Activated naive CD4-positive, alpha-beta T cell treated with anti-CD3 and anti-CD28 coated beads, Interleukin-2, amount 50 U/mL, for 72 hours (primary cell): ENCODE results near the gene MPPED1. TPM values are rescaled to one million over a fixed set of nuclear protein-coding genes. Genes with fewer than 3 reads are reported as not detected.

Source experiments
- ATAC-seq, 2 donors: fragments of 150-1000 bp; cut with Tn5 transposase; 2 replicates each; pipeline ENCODE4 v1.10.0; 2021; ENCODE audit warnings: mild to moderate bottlenecking in 2 of 2, moderate library complexity in 2 of 2
- DNase-seq, 2 donors: peaks; one replicate each; pipeline ENCODE4 v3.0.0; 2021 to 2022; ENCODE audit warnings: low spot score in 2 of 2
- H3K27ac Mint-ChIP-seq, 2 donors: one replicate each; pipeline ENCODE4 v1.8.0; 2022; ENCODE audit warnings: mild to moderate bottlenecking in 2 of 2, mixed read lengths in 2 of 2
- H3K36me3 Mint-ChIP-seq, 2 donors: one replicate each; pipeline ENCODE4 v1.8.0; 2022; ENCODE audit warnings: mixed read lengths in 2 of 2
- H3K9me3 Mint-ChIP-seq, 2 donors: one replicate each; pipeline ENCODE4 v1.8.0; 2022; ENCODE audit warnings: mixed read lengths in 2 of 2
- total RNA-seq, 2 donors: library from RNA; stranded (reverse); gene quantifications; one replicate each; pipeline ENCODE4 v1.2.3, GENCODE V29; 2022

MPPED1 gene
- total RNA-seq, 2 donors from 2014 or later, result not detected

DNA sequence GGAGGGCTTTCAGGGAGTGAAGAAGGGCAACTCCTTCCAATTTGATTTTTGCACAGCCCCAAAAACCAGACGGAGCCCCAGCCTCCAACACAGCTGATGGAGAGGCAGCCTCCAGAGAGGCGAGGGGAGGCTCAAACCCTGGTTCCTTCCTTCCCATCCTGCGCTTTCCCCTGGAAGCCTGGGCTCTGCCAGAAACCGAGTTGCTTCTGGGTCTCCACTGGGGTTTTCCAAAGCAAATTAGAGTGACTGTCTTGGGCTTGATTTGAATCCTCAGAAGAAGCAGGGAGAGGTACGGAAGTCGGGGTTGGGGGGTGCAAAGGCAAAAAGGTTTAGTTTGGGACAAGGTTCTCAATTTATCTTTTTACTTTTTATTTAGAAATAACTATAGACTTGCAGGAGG is 129.2 kb downstream of the MPPED1 start:
- DNase-seq (no peak), ATAC-seq (no peak)
- Mint-ChIP-seq H3K36me3 (no peaks in the 10 kb centered on the region), H3K9me3 (no peaks in the 10 kb centered on the region), H3K27ac (no peak overlapping the region)

DNA sequence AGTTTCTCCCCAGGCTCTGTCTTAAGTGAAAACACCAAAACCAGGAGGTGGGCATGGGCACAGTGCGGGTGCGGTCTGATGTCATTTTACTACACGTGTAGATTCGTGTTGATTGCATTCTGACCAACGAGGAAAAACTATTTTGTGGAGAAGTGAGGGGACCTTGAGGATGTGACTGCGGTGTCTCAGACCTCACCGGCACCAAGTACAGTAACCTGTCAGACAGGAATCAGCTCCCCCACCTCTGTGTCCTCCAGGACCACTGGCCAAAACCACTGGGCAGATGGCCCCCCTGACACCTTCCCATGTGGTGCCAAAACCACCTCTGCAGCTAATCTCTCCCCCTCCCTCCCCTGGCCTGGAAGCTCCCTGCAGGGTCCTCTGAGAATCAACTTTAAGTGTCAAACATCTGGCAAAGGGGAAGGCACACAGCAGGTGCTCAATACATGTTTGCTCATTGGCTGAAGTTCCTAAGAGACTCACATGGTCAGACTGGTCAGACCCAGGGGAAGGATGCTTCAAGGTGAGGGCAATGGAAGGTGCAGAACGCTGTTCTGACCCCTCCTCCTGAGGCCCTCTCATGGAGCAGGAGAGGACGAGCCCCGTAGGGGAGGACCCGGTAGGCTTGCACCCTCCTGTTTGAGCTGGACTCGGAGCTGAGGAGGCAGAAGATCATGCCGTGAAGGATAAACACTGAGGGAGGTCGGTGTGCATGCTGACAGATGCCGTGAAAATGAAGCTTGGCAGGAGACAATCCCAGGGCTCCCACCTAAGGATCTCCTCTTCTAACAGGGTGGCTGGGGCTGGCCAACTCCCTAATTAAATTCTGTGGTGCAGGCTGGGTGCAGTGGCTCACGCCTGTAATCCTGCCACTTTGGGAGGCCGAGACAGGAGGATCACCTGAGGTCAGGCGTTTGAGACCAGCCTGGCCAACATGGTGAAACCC is 129.9 kb downstream of the MPPED1 start:
- H3K36me3 Mint-ChIP-seq, result no peaks in the 10 kb centered on the region
- DNase-seq, result no peak
- ATAC-seq, result no peak
- no peak overlapping the region for H3K27ac Mint-ChIP-seq
- no peaks in the 10 kb centered on the region for H3K9me3 Mint-ChIP-seq

DNA sequence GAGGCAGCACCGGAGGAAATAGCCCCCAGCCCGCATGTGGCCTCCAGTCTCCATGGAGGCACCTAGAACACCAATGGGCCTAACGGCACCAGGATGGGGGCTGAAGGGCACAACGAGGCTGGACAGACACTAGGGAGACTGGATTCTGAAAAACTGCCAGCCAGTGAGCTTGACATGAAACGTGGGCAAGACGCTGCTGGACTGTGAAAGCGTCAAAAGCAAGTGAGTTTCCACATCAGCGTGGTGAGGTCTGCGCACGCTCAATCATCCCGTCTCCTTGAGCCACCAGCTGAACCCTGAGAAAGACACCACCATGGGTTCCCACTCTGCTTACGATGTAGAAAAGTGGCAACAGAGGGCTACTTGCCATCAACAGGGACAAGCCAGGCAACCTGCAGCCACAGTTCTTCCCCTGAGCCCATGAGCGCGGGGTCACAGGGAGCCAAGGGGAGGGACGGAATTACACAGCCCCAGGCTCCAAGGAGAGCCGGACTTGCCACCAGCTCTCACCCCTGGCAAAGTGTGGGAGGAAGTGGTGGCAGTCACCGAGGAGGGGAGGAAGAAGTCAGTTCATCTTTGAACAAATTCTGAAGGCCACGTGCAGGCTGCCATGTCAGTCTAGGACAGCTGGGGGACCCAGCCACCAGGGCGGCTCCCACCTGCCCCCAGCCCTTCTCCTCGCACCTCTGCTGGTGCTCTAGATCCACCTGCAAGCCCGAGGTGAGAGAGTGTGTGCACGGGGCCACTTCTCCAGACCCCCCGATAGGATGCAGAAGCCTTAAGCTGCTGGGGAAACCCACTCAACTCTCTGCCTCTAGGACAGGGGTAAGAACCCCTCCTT is 131.1 kb downstream of the MPPED1 start:
- DNase-seq (no peak), ATAC-seq (no peak)
- no peaks in the 10 kb centered on the region for H3K9me3 Mint-ChIP-seq
- H3K36me3 Mint-ChIP-seq, result no peaks in the 10 kb centered on the region
- no peak overlapping the region for H3K27ac Mint-ChIP-seq

DNA sequence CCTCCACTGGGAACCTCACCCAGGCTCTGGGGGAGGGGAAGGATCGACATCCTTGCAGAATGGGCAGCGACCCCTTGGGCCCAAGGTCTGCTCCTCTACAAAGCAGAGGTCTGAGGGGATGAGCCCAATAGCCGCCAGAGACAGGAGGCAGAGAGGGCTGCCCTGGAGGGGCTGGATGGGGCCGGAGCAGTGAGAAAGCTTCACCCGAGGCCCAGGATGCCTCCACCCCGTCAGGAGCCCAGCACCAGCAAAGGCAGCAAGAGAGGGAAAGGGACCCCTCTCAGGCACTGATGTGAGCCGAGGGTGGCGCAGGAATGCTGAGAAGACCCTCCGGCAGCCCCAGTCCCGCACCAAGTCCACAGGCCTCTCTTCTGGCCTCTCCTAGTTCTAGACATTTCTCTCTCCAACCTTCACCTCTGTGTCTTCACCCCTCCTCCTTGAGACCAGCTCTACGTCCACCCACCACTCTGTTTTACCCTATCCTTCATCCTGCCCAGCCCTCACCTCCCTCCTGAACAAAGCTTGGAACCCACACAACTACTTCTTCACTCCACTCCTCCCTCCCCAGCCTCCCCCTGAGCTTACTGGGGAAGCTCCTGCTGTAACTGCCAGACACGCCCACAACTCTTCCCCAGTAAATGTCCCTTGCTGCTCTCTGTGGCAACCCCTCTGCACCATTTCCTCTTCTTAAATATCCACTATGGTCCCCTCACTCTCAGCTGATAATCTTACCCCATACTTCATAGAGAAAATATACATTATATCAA is 131.9 kb downstream of the MPPED1 start:
- DNase-seq, result no peak
- Mint-ChIP-seq H3K36me3 (no peaks in the 10 kb centered on the region), H3K27ac (no peak overlapping the region), H3K9me3 (no peaks in the 10 kb centered on the region)
- ATAC-seq, result no peak

DNA sequence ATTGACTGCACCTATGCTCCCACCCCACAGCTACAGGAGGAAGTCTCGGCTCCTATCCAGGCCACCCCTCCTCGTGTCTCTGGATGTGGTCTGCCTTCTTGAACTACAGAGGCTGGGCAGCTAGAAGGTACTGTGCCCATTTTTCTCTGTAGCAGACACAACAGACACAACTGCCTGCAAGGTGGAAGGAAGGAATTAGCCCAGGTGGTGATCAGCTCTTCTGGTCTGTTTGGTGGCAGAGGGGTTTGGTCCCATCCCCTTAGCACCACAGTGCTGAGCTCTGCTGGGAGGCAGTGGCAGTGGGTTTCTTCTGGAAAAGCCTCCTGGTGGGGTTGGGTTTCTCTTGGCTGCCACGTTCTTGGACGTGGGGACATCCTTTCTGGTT is 132.5 kb downstream of the MPPED1 start:
- Mint-ChIP-seq H3K36me3 (no peaks in the 10 kb centered on the region), H3K27ac (no peak overlapping the region), H3K9me3 (no peaks in the 10 kb centered on the region)
- ATAC-seq, result no peak
- no peak for DNase-seq

DNA sequence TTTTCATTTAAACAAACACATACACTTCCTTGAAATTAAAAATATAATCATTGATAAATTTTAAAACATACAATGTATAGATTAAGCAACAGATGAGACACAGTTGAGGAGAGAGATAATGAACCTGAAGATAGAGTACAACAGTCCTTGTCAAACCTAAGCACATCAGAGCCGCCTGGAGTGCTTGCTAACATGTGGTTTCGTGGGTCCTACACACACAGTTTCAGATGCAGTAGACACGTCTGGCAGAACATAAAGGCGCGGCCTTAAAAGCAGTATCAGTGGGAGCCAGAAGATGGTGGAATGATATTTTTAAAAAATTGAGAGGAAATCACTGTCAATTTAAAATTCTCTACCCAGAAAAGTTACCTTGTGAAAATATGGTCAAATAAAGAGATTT is 134.4 kb downstream of the MPPED1 start:
- ATAC-seq, result no peak
- Mint-ChIP-seq H3K27ac (no peak overlapping the region), H3K9me3 (no peaks in the 10 kb centered on the region), H3K36me3 (no peaks in the 10 kb centered on the region)
- DNase-seq, result no peak

DNA sequence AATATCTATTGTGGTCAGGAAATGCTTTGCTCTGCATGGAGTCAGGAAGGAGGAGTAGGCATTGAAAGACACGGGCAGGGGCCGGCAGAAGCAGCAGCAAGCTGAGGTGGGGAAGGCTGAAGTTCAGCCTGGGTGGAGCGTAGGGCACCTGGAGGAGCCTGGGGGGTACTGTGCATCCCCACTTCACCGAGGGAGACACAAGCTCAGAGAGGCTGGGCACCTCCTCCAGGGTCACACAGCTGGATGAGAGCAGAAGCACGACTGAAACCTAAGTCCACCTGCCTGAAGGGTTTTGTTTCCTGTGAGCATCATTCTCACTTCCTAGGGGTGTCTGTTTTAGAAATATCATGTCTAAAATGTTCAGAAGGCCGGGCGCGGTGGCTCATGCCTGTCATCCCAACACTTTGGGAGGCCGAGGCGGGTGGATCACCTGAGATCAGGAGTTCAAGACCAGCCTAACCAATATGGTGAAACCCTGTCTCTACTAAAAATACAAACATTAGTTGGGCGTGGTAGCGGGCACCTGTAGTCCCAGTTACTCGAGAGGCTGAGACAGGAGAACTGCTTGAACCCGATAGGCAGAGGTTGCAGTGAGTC is 138.3 kb downstream of the MPPED1 start:
- Mint-ChIP-seq H3K27ac (peak overlapping the region in 1 of 2 donors; percentile 6), H3K9me3 (no peaks in the 10 kb centered on the region), H3K36me3 (no peaks in the 10 kb centered on the region)
- no peak for DNase-seq
- ATAC-seq, result no peak

DNA sequence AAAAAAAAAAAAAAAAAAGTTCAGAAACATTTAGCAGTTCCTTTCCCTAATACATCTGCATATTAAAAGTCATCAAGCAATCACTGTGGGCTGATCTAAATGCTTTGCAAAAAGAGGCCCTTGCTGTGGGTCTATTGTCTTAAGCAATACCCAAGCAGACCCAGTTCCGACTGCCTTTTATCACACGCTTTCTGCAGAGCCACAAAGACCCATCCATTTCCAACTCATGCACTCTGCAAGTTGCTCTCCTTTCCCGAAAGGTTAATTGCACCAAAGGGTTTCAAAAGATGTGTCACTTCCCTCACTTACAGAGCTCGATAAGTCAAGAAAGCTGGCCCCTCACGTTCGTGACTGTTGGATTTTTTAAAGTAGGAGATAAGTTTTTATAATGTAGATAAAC is 138.9 kb downstream of the MPPED1 start:
- no peak overlapping the region for H3K27ac Mint-ChIP-seq
- DNase-seq (no peak), ATAC-seq (no peak)
- H3K36me3 Mint-ChIP-seq, result no peaks in the 10 kb centered on the region
- H3K9me3 Mint-ChIP-seq, result no peaks in the 10 kb centered on the region

DNA sequence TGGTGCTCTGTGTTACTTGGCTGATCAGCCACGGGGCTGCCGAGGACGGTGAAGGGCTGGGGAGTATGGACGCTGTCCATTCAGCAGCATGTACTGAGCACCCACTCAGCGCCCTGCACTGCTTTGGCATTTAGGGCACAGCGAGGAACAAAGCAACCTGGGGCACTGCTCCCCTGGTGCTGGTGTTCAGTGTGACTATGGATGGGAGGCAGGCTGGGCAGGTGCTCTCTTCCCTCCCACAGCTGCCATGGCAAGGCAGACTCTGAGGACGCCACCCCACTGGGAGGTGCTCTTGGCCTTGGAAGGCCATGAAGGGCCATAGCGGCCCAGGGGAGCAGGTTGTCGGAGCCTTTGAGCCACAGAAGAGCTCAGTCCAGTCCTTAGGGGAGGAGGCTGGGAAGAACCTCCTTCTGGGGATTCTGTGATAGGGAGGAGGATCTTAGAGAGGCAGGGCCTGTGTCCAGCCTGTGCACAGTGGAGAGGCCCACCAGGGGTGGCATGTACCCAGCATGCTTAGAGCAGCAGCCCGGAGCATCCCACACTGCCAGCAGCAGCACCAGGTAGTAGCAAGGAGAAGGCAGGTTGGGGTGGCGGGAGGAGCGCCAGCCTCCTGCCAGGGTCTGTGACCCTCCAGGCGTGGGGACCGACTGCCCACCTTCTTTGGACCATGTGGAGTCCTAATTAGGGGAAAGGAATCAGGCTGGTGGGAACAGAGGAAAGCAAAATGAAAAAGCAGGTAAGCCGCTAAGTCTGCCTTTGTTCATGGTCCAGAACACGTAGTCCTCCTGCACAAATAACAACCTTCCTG is 141.8 kb downstream of the MPPED1 start:
- no peak for DNase-seq
- Mint-ChIP-seq H3K9me3 (no peaks in the 10 kb centered on the region), H3K36me3 (no peaks in the 10 kb centered on the region), H3K27ac (peak overlapping the region in 1 of 2 donors; percentile 34)
- ATAC-seq, result no peak

DNA sequence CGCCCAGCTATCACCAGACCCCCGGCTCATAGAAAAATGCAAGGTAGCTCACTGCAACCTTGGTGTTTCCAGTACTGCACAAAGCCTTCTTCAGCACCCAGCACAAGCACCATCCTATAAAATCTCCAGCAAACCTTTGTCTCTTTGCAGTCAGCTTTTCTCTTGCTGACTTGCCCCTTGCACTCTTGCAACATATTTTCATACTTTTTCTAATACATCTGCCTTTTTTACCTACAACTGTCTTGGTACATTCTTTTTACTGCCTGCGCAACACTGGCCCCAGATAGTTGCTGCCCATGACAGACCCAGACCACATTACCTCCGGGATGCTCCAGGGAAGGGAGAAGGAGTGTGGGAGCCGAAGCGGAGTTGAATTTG is 142.4 kb downstream of the MPPED1 start:
- DNase-seq, result no peak
- H3K27ac Mint-ChIP-seq, result no peak overlapping the region
- H3K9me3 Mint-ChIP-seq, result no peaks in the 10 kb centered on the region
- no peaks in the 10 kb centered on the region for H3K36me3 Mint-ChIP-seq
- no peak for ATAC-seq

DNA sequence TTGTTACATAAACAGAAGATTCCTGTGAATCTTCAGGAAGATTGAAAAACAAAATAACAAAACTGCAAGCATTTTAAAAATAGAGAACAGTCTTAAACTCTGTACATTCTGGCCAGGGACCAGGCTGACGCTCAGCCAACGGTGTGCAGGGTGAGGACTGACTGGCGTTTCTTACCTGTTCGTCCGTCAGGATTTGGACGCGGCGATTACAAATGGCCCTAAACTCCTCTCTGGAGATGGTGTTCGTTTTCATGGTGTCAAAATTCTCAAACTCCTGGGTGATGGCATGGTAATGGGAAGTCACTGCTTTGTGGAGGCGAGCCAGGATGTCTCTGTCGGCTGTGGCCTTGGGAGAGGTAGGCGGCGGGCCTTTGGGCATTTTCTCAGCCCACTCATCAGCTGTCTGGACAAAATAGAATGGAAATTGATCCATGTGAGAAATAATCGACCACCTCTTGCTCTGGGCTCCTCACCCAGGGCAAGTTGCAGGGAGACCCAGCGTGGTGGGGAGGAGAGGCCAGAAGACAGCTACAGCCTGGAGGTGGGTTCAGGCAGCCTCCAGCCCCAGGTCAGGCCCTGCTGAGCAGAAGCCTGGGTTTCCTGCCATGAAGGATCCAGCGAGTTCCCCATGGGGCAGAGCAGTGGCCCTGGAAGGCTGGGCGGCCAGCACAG is 143.0 kb downstream of the MPPED1 start:
- DNase-seq (no peak), ATAC-seq (no peak)
- Mint-ChIP-seq H3K9me3 (no peaks in the 10 kb centered on the region), H3K36me3 (no peaks in the 10 kb centered on the region), H3K27ac (no peak overlapping the region)

DNA sequence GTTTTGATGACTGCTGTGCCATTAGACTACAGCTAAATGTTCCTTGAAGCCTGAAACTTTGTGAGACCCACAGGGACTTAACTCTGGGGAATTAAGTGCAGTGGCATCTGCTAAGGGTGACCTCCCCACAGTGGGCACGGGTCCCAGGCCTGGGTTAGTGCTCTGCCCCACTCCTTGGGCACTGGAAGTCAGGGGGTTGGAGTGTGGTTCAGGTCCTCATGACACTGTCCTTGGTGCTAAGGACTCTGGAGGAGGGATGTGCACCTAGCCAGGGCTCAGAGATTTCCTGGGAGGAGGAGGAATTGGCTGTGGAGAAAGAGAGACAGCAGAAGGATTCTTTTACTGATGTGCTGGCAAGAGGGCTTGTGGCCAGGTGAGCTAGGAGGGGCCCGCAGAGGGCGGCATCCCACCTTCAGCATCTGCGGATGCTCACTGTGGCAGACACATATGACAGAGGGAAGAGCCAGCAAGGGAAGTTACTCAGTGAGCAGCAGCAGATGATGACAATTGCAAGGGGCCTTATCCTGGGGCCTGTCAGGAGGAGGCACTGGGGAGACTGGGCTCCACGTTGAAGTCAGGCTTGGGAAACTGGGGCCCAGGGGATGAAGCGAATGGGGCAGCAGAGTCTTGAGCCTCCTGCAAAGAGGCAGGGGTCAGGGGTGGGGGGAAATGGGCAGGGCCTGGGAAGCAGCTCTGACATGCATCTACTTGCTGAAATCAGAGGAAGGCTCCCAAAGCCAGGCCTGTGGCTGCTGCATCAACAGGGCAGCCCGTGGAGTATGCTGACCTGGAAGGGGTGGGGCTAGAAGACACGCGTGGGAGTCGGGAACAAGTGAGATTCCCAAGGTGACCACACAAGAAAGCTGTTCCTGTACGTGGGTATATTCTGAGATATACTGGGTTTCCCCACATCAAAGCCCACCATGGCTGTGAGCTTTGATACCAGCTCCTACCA is 144.0 kb downstream of the MPPED1 start:
- DNase-seq (no peak), ATAC-seq (no peak)
- no peaks in the 10 kb centered on the region for H3K36me3 Mint-ChIP-seq
- peak overlapping the region in 1 of 2 donors; percentile 64 for H3K27ac Mint-ChIP-seq
- H3K9me3 Mint-ChIP-seq, result no peaks in the 10 kb centered on the region
